GM13977 (cell line): ENCODE measurements around the gene TNFAIP1.

Experiments used
- DNase-seq: peaks from one replicate; pipeline ENCODE4 v3.0.0; 2012; ENCODE audit warnings: low spot score
- in situ Hi-C: fragments of 300-500 bp; cut with MboI; formaldehyde crosslinking; loops from one replicate; pipeline ENCODE4 v1.12.0; 2022; ENCODE audit warnings: low sequenced_read_pairs, low pct_unique_long_range_greater_than_20kb, mixed read lengths, inconsistent platforms; ENCODE audit not compliant: unreplicated experiment
- TF ChIP-seq, protein P1 (sequence below): IDR thresholded peaks from 2 replicates; pipeline ENCODE4 v1.5.1; 2012; ENCODE audit warnings: mild to moderate bottlenecking, control low read depth; ENCODE audit not compliant: insufficient read depth; ENCODE audit errors: extremely low read depth, missing control alignments

The TNFAIP1 gene

DNA sequence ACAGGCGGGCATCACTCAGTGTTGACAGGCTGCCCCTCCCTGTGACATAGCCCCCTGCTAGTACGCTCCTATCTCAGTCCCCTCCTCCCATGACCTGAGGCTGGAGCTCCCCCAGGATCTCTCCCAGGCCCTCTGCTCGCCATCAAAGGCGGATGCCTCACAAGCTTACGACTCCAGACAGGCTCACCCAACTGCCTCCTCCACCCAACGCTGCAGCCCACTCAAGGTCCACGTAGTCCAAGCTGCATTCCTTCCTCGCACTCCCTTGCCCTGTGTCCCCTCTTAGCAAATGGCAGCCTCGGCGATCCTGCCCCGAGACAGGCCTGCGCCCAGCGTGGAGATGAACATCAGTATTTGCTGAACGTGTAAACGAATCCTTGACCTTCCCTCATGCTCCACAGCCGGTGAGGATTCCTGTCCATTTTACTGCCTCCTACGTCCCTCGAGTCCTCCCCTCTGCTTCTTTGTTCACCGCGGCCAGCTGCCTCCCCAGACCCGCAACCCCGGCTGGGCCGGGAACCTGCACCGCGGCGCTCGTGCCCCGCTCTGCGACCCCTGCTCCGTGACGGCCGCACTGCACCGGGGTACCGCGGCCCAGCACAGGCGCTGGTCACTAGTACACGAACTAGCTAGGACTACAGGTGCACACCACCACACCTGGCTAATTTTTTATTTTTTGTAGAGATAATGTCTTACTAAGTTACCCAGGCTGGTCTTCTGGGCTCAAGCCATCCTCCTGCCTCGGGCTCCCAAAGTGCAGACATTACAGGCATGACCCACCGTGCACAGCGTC lies 17.4 kb upstream of the TNFAIP1 start:
- no peak for DNase-seq
- TF ChIP-seq, protein P1, sequence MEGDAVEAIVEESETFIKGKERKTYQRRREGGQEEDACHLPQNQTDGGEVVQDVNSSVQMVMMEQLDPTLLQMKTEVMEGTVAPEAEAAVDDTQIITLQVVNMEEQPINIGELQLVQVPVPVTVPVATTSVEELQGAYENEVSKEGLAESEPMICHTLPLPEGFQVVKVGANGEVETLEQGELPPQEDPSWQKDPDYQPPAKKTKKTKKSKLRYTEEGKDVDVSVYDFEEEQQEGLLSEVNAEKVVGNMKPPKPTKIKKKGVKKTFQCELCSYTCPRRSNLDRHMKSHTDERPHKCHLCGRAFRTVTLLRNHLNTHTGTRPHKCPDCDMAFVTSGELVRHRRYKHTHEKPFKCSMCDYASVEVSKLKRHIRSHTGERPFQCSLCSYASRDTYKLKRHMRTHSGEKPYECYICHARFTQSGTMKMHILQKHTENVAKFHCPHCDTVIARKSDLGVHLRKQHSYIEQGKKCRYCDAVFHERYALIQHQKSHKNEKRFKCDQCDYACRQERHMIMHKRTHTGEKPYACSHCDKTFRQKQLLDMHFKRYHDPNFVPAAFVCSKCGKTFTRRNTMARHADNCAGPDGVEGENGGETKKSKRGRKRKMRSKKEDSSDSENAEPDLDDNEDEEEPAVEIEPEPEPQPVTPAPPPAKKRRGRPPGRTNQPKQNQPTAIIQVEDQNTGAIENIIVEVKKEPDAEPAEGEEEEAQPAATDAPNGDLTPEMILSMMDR: no peak
- in situ Hi-C loops: no loop called here

DNA sequence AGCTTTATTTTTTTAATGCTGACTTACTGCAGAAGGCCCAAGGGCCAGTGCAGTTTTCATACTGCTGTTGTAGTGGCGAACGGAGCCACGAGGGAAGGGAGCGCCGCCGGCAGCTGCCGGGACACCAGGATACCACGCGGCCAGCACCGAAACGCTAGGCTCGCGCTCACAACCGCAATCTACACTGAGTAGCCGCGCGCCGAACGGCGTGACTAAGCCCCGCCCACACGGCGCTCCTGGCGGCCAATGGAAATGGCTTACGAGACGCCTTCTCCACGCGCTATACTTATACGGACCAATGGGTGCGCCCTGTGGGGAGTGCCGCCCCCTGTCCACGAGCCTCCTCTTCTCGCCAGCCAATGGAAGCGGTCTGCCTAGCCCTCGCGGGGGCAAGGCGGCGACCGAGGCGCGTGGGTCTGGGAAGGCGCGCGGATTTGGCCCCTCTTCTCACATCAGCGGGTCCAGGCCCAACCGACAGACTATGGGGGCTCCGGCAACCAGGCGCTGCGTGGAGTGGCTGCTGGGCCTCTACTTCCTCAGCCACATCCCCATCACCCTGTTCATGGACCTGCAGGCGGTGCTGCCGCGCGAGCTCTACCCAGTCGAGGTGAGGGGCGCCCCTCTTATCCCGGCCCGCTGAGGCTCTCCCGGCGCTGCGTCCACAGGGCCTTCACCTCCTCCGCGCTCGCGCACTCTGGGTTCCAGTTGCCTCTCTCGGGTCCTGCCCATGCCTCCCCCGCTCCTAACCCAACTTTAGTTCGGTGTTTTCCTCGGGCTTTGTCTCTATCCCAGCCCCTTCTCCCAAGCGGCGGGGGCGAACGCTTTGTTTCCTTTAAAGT lies 16.6 kb upstream of the TNFAIP1 start, which contains the start of gene TMEM97:
Gene TMEM97 (plus strand): TSS at position 442 of the 839 bp plus-strand sequence. CDS start 40 bp downstream, at position 482.
- TF ChIP-seq, protein P1: peak; percentile 1
- in situ Hi-C loops: no loop called here
- peak; percentile 96 for DNase-seq

- in situ Hi-C loops: no loop called here
- TF ChIP-seq, protein P1: no peak
- no peak for DNase-seq
Measured at GRCh38 chr17:28319598-28319935, 16.0 kb upstream of the TNFAIP1 start.

DNA sequence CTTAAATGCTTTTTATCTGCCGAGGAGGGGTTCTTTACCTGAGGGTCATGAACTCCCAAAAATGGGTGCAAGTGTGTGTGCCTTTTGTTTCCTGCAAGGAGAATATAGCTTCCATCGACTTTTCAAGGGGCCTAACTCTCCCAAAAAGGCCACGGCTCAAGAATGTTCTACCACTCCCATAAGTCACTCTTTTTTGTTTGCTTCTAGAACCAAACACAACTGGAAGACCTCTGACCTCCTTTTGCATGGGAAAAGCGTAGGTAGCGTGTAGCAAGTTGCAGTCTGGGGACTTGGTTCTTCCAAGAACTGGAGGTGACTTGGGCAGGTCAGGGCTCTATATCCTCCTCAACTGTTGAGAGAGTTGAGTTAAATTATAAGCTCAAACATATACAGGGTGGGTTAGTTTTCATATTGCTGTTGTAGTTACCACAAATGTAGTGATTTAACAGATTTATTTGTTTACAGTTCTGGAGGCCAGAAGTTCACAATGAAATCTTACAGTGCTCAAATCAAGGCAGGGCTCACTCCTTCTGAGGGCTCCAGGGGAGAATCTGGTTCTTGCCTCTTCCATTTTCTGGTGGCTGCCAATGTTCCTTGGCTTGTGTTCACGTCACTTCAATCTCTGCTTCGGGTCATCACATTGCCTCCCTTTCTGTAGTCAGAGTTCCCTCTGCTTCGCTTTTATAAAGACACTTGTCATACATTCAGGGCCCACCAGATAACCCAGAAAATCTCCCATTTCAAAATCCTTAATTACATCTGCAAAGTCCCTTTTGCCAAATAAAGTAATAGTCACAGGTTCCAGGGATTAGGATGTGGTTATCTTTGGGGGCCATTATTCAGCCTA lies 15.1 kb upstream of the TNFAIP1 start:
- in situ Hi-C loops: no loop called here
- TF ChIP-seq, protein P1: no peak
- no peak for DNase-seq

DNA sequence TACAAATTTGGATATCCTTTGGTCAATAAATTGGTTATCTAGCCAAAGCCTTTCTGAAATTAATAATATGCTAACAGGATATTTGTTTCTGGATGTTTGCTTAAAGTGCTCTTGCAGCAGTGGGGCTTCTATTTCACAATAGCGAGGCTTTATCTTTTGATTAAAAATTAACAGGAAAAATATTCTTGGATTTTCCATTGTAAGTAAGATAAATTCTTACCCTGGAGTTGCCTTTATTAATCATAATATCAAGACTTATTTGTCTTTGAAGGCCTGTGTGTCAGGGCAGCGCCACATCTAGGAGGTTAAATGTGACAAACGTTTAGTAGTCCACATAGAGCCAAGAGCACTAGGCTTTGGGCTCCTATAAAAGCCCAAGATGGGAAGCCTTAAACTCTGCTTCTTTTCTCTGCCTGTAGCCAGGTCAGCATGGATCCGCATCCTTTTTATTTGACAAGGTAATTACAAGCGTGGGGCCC lies 11.3 kb upstream of the TNFAIP1 start:
- DNase-seq: no peak
- in situ Hi-C loops: no loop called here
- TF ChIP-seq, protein P1: no peak

GRCh38 chr17:28324781-28325180 lies 10.8 kb upstream of the TNFAIP1 start:
- in situ Hi-C loops: no loop called here
- TF ChIP-seq, protein P1: no peak
- no peak for DNase-seq
